ENCODE measurements around the gene CRELD1.
A peak's percentile ranks its signal among the peaks of the same experiment; 100 is the strongest.

CRELD1 gene

DNA sequence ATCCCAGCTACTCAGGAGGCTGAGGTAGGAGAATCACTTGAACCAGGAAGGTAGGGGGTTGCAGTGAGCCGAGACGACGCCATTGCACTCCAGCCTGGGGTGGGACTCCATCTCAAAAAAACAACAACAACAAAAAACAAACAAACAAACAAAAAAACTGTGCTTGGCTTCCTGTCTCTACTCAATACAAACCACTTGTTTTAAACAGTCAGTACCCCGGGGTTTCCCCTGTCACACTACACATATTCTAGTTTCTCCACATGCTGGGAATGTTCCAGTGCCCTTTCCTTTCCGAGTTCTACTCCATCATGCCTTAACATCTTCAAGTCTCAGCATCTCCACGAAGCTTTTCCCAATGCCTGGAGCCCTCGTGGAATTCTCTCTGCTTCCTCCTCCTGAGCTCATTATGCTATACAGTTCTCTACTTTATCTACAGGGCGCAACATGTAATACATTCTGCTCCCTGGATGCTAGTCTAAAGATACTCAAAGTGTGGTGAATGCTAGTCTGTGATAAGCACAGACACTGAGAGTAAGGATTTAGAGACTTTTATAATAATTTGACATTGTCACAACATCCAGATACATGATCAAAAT, 45.2 kb downstream of the CRELD1 start:
- no peak overlapping the region for H3K4me3 ChIP-seq (IDR thresholded peaks at IDR 0.05; ENCODE audit: insufficient read depth, low read depth, low read length)
- no peak overlapping the region for H2AFZ ChIP-seq (ENCODE audit: low read depth)
- H3K36me3 ChIP-seq (ENCODE audit: insufficient read depth), result no peaks in the 10 kb centered on the region
- TF ChIP-seq CTCF (conservative IDR thresholded peaks at IDR 0.05; ENCODE audit: low read depth, low read length), result no peak
- H3K27ac ChIP-seq, result no peak overlapping the region
- H4K20me1 ChIP-seq (ENCODE audit: insufficient read depth), result no peaks in the 10 kb centered on the region
- H3K27me3 ChIP-seq (ENCODE audit: insufficient read depth, low read depth), result no peaks in the 10 kb centered on the region
- H3K79me2 ChIP-seq (ENCODE audit: insufficient read depth, low read depth), result no peaks in the 10 kb centered on the region
- H3K4me2 ChIP-seq, result no peak overlapping the region
- no peak overlapping the region for H3K9ac ChIP-seq
- no peaks in the 10 kb centered on the region for H3K4me1 ChIP-seq (ENCODE audit: low read depth, poor library complexity, severe bottlenecking)

GRCh38 chr3:9980251-9980650, 46.6 kb downstream of the CRELD1 start:
- H3K27ac ChIP-seq, result no peak overlapping the region
- H3K36me3 ChIP-seq (ENCODE audit: insufficient read depth), result no peaks in the 10 kb centered on the region
- peaks cover under 1% of the 10 kb centered on the region; the same call in 1 of the 2 replicates for H3K79me2 ChIP-seq (ENCODE audit: insufficient read depth, low read depth)
- H3K4me3 ChIP-seq (IDR thresholded peaks at IDR 0.05; ENCODE audit: insufficient read depth, low read depth, low read length), result no peak overlapping the region
- no peak for TF ChIP-seq CTCF (conservative IDR thresholded peaks at IDR 0.05; ENCODE audit: low read depth, low read length)
- H3K4me1 ChIP-seq (ENCODE audit: low read depth, poor library complexity, severe bottlenecking), result no peaks in the 10 kb centered on the region
- H3K9ac ChIP-seq, result no peak overlapping the region
- H3K27me3 ChIP-seq (ENCODE audit: insufficient read depth, low read depth), result no peaks in the 10 kb centered on the region
- H2AFZ ChIP-seq (ENCODE audit: low read depth), result no peak overlapping the region
- no peaks in the 10 kb centered on the region for H4K20me1 ChIP-seq (ENCODE audit: insufficient read depth)
- no peak overlapping the region for H3K4me2 ChIP-seq

DNA sequence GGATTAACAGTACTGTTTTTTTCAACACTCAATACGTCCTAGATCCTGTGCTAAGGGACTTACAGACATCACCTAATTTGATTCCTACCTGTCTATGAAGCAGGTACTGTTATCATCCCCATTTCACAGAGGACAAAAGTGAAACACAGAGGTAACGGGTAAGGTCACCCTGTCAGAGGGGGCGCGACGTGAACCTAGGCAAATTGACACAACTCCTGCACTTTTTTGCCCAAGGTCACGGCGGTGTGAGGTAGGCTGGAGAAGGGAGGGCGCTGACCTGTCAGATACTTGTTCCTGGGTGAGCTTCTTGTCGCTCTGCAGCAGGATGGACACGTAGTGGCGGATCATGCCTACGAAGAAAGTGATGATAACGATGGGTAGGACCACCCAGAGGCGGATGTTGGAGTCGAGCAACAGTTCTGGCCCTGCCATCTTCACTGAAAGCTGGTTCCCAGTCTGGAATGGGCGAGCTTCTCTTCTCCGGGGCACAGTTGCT, 52.6 kb downstream of the CRELD1 start:
- TF ChIP-seq CTCF (conservative IDR thresholded peaks at IDR 0.05; ENCODE audit: low read depth, low read length), result no peak
- H3K27me3 ChIP-seq (ENCODE audit: insufficient read depth, low read depth), result no peaks in the 10 kb centered on the region
- H3K4me2 ChIP-seq, result peak overlapping the region; percentile 64
- no peaks in the 10 kb centered on the region for H3K36me3 ChIP-seq (ENCODE audit: insufficient read depth)
- peak overlapping the region; percentile 52 for H2AFZ ChIP-seq (ENCODE audit: low read depth)
- peaks cover 29% of the 10 kb centered on the region for H3K79me2 ChIP-seq (ENCODE audit: insufficient read depth, low read depth)
- peak overlapping the region; percentile 55; the same call in 1 of the 2 replicates for H3K27ac ChIP-seq
- peak overlapping the region; percentile 72; the same call in 1 of the 2 replicates for H3K9ac ChIP-seq
- no peaks in the 10 kb centered on the region for H4K20me1 ChIP-seq (ENCODE audit: insufficient read depth)
- H3K4me1 ChIP-seq (ENCODE audit: low read depth, poor library complexity, severe bottlenecking), result peaks cover 12% of the 10 kb centered on the region
- peak overlapping the region; percentile 43 for H3K4me3 ChIP-seq (IDR thresholded peaks at IDR 0.05; ENCODE audit: insufficient read depth, low read depth, low read length)

DNA sequence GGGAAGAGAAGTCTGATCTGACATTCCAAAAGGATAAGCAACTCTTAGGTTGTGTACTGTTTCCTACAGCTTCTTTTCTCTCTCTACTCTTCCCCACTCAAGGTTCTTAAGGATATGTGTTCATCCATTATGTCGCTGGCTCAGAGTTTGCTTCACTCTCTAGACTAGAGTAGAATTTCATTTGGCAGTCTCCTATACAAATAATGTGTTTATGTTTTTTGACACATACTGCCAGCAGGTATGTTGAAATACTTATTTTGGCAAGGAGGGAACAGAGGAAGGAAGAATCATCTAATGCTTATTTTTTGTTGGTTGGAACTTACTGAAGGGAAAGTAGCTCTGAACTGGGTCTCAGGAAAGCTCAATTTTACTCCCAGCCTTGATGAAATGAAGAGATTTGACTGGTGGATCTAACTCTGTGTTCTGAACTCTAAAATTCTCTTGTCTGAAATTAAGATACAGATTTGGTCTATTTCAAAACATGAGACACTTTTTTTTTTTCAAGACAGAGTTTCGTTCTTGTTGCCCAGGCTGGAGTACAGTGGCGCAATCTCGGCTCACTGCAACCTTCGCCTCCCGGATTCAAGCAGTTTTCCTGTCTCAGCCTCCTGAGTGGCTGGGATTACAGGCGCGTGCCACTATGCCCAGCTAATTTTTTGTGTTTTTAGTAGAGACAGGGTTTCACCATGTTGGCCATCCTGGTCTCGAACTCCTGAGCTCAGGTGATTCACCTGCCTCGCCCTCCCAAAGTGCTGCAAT, 60.6 kb downstream of the CRELD1 start:
- Histone ChIP-seq H3K79me2 (ENCODE audit: insufficient read depth, low read depth) (peaks cover 8% of the 10 kb centered on the region; the same call in 1 of the 2 replicates), H3K4me3 (IDR thresholded peaks at IDR 0.05; ENCODE audit: insufficient read depth, low read depth, low read length) (no peak overlapping the region), H3K4me2 (no peak overlapping the region), H3K27me3 (ENCODE audit: insufficient read depth, low read depth) (no peaks in the 10 kb centered on the region), H3K4me1 (ENCODE audit: low read depth, poor library complexity, severe bottlenecking) (no peaks in the 10 kb centered on the region), H2AFZ (ENCODE audit: low read depth) (no peak overlapping the region), H3K27ac (no peak overlapping the region), H4K20me1 (ENCODE audit: insufficient read depth) (no peaks in the 10 kb centered on the region), H3K36me3 (ENCODE audit: insufficient read depth) (no peaks in the 10 kb centered on the region), H3K9ac (no peak overlapping the region)
- no peak for TF ChIP-seq CTCF (conservative IDR thresholded peaks at IDR 0.05; ENCODE audit: low read depth, low read length)
